Esophagus squamous epithelium (tissue), 5 donors: ENCODE measurements around the gene SMAD3. TPM values are rescaled to one million over a fixed set of nuclear protein-coding genes. Genes with fewer than 3 reads are reported as not detected.
A peak's percentile ranks its signal among the peaks of the same experiment; 100 is the strongest.

Experiments
- DNase-seq: peaks from one replicate; lab custom pipeline; 2025; lab: John Stamatoyannopoulos, UW
- H3K27ac ChIP-seq, 4 donors: fragments of 200-600 bp; sonication (generic); one replicate each; pipeline ENCODE4 v1.5.1; 2016 to 2019; ENCODE audit warnings: mild to moderate bottlenecking in 1 of 4
- H3K27me3 ChIP-seq, 4 donors: fragments of 200-600 bp; sonication (generic); 1 replicate in 3 of 4; 2 replicates in 1 of 4; pipeline versions ENCODE4 v1.5.1 to v1.6.0; 2017 to 2021; ENCODE audit warnings: antibody characterized with exemption in 1 of 4
- H3K36me3 ChIP-seq, 3 donors: fragments of 200-600 bp; sonication (generic); one replicate each; pipeline ENCODE4 v1.5.1; 2016 to 2019
- H3K4me1 ChIP-seq, 3 donors: fragments of 200-600 bp; sonication (generic); one replicate each; pipeline ENCODE4 v1.5.1; 2017 to 2019
- H3K4me3 ChIP-seq, 4 donors: fragments of 200-600 bp; sonication (generic); 1 replicate in 3 of 4; 2 replicates in 1 of 4; pipeline ENCODE4 v1.5.1; 2016 to 2019; ENCODE audit warnings: mild to moderate bottlenecking in 2 of 4, moderate library complexity in 1 of 4
- H3K9me3 ChIP-seq, 3 donors: fragments of 200-600 bp; sonication (generic); one replicate each; pipeline ENCODE4 v1.5.1; 2016 to 2019
- CTCF ChIP-seq, 6 experiments: fragments of 450-650 bp in 4 of 6; fragments of 200-600 bp in 2 of 6; sonication (generic) in 2 of 6; IDR thresholded peaks; one replicate each; pipeline ENCODE4 v1.5.1; 2016 to 2019; ENCODE audit warnings: antibody characterized with exemption in 6 of 6, mild to moderate bottlenecking in 4 of 6, moderate library complexity in 4 of 6
- POLR2A ChIP-seq, 4 donors: fragments of 450-650 bp; IDR thresholded peaks; one replicate each; pipeline ENCODE4 v1.6.1; 2017; ENCODE audit warnings: antibody characterized with exemption in 4 of 4, mild to moderate bottlenecking in 4 of 4, moderate library complexity in 3 of 4
- WGBS, 2 donors: methylation state at CpG; one replicate each; pipeline ENCODE4 v1.1.5; 2018; 5-methylcytosine and 5-hydroxymethylcytosine counted together
- intact Hi-C: fragments of 100-400 bp; cut with DNase I; formaldehyde crosslinking; loops from one replicate; pipeline ENCODE4 v1.15.0; 2022
- total RNA-seq, 4 donors: library from RNA; depleted of rRNA; stranded (reverse); fragments of >200 nt; gene quantifications; one replicate each; pipeline ENCODE4 v1.1.0, GENCODE V29; 2016
- donor health status: DM: yes; HTN: yes; CAD: no.

The SMAD3 gene
- total RNA-seq, 4 donors from 2014 or later: 70.8 to 134 (median 105) TPM

GRCh38 chr15:67097930-67098740 lies 32.7 kb downstream of the SMAD3 start:
- Histone ChIP-seq H3K27me3 (no peaks in the 10 kb centered on the region), H3K36me3 (peaks cover 0 to 33% (median 0%) of the 10 kb centered on the region in 3 donors), H3K27ac (peak overlapping the region; percentile 78 to 89 (median 84)), H3K4me1 (peaks cover 37 to 93% (median 68%) of the 10 kb centered on the region in 3 donors), H3K9me3 (no peaks in the 10 kb centered on the region), H3K4me3 (peak overlapping the region in 2 of 4 donors; percentile 13 to 49)
- no peak for DNase-seq
- intact Hi-C loops: no loop called here
- 12 to 24% methylated on average over 12 to 14 of the region's 14 CpGs for WGBS, 2 donors
- TF ChIP-seq CTCF (IDR thresholded peaks at IDR 0.05) (no peak), POLR2A (IDR thresholded peaks at IDR 0.05) (no peak)

GRCh38 chr15:67098768-67099282 lies 33.4 kb downstream of the SMAD3 start:
- intact Hi-C loops: no loop called here
- H3K9me3 ChIP-seq: no peaks in the 10 kb centered on the region
- WGBS, 2 donors: 75 to 85% methylated on average over 5 to 6 of the region's 8 CpGs
- no peak for DNase-seq
- peak overlapping the region in 2 of 4 donors; percentile 13 to 49 for H3K4me3 ChIP-seq
- H3K27ac ChIP-seq: peak overlapping the region; percentile 78 to 89 (median 84)
- TF ChIP-seq CTCF (IDR thresholded peaks at IDR 0.05) (no peak), POLR2A (IDR thresholded peaks at IDR 0.05) (no peak)
- no peaks in the 10 kb centered on the region for H3K27me3 ChIP-seq
- H3K4me1 ChIP-seq: peaks cover 36 to 93% (median 68%) of the 10 kb centered on the region in 3 donors
- H3K36me3 ChIP-seq: peaks cover 0 to 26% (median 0%) of the 10 kb centered on the region in 3 donors

GRCh38 chr15:67100124-67100791 lies 34.9 kb downstream of the SMAD3 start:
- DNase-seq: no peak
- intact Hi-C loops: no loop called here
- TF ChIP-seq CTCF (IDR thresholded peaks at IDR 0.05): no peak
- Histone ChIP-seq H3K4me3 (no peak overlapping the region), H3K27ac (peak overlapping the region; percentile 47 to 96 (median 92)), H3K36me3 (peaks cover 0 to 13% (median 0%) of the 10 kb centered on the region in 3 donors), H3K9me3 (no peaks in the 10 kb centered on the region), H3K4me1 (peaks cover 48 to 93% (median 72%) of the 10 kb centered on the region in 3 donors), H3K27me3 (no peaks in the 10 kb centered on the region)
- WGBS, 2 donors: 71 to 73% methylated on average over 5 of the region's 5 CpGs

GRCh38 chr15:67100801-67101581 lies 35.6 kb downstream of the SMAD3 start:
- Histone ChIP-seq H3K27ac (peak overlapping the region; percentile 47 to 96 (median 92)), H3K27me3 (no peaks in the 10 kb centered on the region), H3K4me3 (no peak overlapping the region), H3K9me3 (no peaks in the 10 kb centered on the region), H3K36me3 (peaks cover 0 to 6% (median 0%) of the 10 kb centered on the region in 3 donors), H3K4me1 (peaks cover 55 to 97% (median 78%) of the 10 kb centered on the region in 3 donors)
- TF ChIP-seq CTCF (IDR thresholded peaks at IDR 0.05) (no peak), POLR2A (IDR thresholded peaks at IDR 0.05) (no peak)
- intact Hi-C loops: no loop called here
- no peak for DNase-seq
- 46 to 51% methylated on average over 7 of the region's 7 CpGs for WGBS, 2 donors
